Panc1 (cell line): ENCODE measurements around the gene MMADHC.

Experiments used
- POLR2AphosphoS5 ChIP-seq: IDR thresholded peaks from 2 replicates; pipeline ENCODE4 v1.6.1; 2012; ENCODE audit warnings: mild to moderate bottlenecking, low read depth, low read length, moderate library complexity
- SIN3A ChIP-seq: IDR thresholded peaks from 2 replicates; pipeline ENCODE4 v1.6.1; 2012; ENCODE audit warnings: low read depth, mild to moderate bottlenecking, low read length, moderate library complexity, borderline replicate concordance; ENCODE audit not compliant: insufficient read depth
- TCF7L2 ChIP-seq: IDR thresholded peaks from 2 replicates; pipeline ENCODE4 v1.6.1; 2011; ENCODE audit warnings: mild to moderate bottlenecking, low read depth, low read length, inconsistent platforms
- TF ChIP-seq, protein P1 (sequence below): fragments of 450-650 bp; IDR thresholded peaks from 2 replicates; pipeline ENCODE4 v1.5.1; 2017; ENCODE audit warnings: mild to moderate bottlenecking

- TF ChIP-seq, protein P1, sequence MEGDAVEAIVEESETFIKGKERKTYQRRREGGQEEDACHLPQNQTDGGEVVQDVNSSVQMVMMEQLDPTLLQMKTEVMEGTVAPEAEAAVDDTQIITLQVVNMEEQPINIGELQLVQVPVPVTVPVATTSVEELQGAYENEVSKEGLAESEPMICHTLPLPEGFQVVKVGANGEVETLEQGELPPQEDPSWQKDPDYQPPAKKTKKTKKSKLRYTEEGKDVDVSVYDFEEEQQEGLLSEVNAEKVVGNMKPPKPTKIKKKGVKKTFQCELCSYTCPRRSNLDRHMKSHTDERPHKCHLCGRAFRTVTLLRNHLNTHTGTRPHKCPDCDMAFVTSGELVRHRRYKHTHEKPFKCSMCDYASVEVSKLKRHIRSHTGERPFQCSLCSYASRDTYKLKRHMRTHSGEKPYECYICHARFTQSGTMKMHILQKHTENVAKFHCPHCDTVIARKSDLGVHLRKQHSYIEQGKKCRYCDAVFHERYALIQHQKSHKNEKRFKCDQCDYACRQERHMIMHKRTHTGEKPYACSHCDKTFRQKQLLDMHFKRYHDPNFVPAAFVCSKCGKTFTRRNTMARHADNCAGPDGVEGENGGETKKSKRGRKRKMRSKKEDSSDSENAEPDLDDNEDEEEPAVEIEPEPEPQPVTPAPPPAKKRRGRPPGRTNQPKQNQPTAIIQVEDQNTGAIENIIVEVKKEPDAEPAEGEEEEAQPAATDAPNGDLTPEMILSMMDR: no peak
- TF ChIP-seq POLR2AphosphoS5 (no peak), TCF7L2 (no peak), SIN3A (no peak)
These were observed 37.7 kb upstream of the MMADHC start for GRCh38 chr2:149625271-149625670.
